ENCODE measurements around the gene TRIM6. TPM values are rescaled to one million over a fixed set of nuclear protein-coding genes. Genes with fewer than 3 reads are reported as not detected.
"Not testable (repeated sequence)": the region's sequence is repeated elsewhere in the genome, so short reads cannot be mapped to it uniquely, and the experiment has no call there.

TRIM6 gene
- total and polyA plus RNA-seq, 10 donors = 0.72 to 6.1 (median 2.8) TPM

DNA sequence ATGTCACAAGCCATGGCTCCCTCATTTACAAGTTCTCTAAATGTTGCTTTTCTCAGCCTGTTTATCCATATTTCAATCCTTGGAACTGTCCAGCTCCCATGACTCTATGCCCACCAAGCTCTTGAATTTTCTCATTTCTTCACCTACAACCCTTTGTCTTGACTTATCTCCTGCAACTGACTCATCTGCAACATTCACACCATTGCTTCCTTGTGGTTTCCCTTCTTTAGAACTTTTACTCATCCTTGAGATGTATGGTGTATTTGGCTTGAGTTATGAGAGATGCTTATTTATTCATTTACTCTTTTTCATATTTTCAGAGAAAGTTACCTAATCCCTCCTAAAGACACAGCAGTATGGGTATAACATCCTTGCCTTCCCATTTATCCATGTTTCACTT, 47.1 kb downstream of the TRIM6 start:
- intact Hi-C loops (cut with DNase I; ENCODE audit: low total_unique reads) = no loop called here
- no peaks in the 10 kb centered on the region for H3K27me3 ChIP-seq (replicated peaks in 1 of 7)
- DNase-seq = no peak
- TF ChIP-seq, protein P1, sequence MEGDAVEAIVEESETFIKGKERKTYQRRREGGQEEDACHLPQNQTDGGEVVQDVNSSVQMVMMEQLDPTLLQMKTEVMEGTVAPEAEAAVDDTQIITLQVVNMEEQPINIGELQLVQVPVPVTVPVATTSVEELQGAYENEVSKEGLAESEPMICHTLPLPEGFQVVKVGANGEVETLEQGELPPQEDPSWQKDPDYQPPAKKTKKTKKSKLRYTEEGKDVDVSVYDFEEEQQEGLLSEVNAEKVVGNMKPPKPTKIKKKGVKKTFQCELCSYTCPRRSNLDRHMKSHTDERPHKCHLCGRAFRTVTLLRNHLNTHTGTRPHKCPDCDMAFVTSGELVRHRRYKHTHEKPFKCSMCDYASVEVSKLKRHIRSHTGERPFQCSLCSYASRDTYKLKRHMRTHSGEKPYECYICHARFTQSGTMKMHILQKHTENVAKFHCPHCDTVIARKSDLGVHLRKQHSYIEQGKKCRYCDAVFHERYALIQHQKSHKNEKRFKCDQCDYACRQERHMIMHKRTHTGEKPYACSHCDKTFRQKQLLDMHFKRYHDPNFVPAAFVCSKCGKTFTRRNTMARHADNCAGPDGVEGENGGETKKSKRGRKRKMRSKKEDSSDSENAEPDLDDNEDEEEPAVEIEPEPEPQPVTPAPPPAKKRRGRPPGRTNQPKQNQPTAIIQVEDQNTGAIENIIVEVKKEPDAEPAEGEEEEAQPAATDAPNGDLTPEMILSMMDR (IDR thresholded peaks at IDR 0.05 in 8 of 11, conservative IDR thresholded peaks at IDR 0.05 in 3 of 11) = no peak
- no peak for TF ChIP-seq POLR2A (IDR thresholded peaks at IDR 0.05)
- H3K4me3 ChIP-seq = no peak overlapping the region
- H3K4me1 ChIP-seq = no peaks in the 10 kb centered on the region
- H3K9me3 ChIP-seq = peaks cover 0 to 4% (median 0%) of the 10 kb centered on the region in 8 donors
- peaks cover 0 to 62% (median 33%) of the 10 kb centered on the region in 6 donors for H3K36me3 ChIP-seq
- H3K27ac ChIP-seq = no peak overlapping the region

DNA sequence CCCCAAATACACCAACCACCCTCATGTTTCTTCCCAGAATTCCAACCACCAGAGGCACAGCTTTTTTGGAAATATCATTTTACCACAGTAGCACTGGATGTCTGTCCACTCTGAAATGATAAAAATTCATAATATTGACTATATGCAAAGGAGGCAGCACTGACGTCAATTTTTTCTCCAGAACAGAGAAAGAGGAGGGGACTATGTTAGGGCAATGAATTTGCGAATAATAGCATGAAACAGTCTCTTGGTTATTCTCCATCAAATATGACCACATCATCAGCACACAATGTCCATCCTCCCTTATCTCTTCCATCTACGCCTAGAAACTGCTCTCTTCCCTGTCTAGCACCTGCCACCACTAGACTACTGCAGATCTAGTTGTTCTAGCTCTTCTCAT, 49.7 kb downstream of the TRIM6 start:
- WGBS, 5 donors = 89 to 98% (median 94%) methylated on average over 3 of the region's 3 CpGs
- H3K4me1 ChIP-seq = no peaks in the 10 kb centered on the region
- no peak overlapping the region for H3K27ac ChIP-seq
- no peaks in the 10 kb centered on the region for H3K27me3 ChIP-seq (replicated peaks in 1 of 7)
- peaks cover 0 to 39% (median 28%) of the 10 kb centered on the region in 6 donors for H3K36me3 ChIP-seq
- H3K9me3 ChIP-seq = no peaks in the 10 kb centered on the region
- no peak overlapping the region for H3K4me3 ChIP-seq
- intact Hi-C loops (cut with DNase I; ENCODE audit: low total_unique reads) = no loop called here
- DNase-seq = no peak
- TF ChIP-seq, protein P1 (IDR thresholded peaks at IDR 0.05 in 8 of 11, conservative IDR thresholded peaks at IDR 0.05 in 3 of 11) = no peak

DNA sequence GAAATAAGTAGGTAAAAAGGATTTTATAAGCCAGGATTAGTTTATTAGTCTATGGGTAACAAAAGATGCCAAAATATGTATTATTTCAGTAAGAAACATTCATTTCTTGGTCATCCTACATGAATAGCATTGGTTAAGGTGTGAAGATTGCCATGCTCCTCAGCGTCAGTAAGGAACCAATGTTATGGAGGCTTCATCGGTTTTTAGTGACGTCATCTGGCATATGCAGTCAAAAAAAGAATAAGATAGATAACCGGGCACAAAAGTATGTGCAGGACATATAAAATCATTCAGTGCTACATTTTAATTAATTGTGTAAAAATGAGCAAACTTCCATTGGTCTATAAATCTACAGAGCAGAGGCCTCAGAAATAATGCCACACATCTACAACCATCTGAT, 59.0 kb downstream of the TRIM6 start:
- intact Hi-C loops (cut with DNase I; ENCODE audit: low total_unique reads) = no loop called here
- peaks cover 0 to 10% (median 0%) of the 10 kb centered on the region in 6 donors for H3K36me3 ChIP-seq
- H3K27ac ChIP-seq = no peak overlapping the region
- H3K9me3 ChIP-seq = peaks cover 0 to 19% (median 8%) of the 10 kb centered on the region in 8 donors
- no peak for TF ChIP-seq POLR2A (IDR thresholded peaks at IDR 0.05)
- TF ChIP-seq POLR2AphosphoS5 (IDR thresholded peaks at IDR 0.05) = no peak
- TF ChIP-seq, protein P1 (IDR thresholded peaks at IDR 0.05 in 8 of 11, conservative IDR thresholded peaks at IDR 0.05 in 3 of 11) = no peak
- DNase-seq = no peak
- no peak overlapping the region for H3K4me3 ChIP-seq
- H3K4me1 ChIP-seq = no peaks in the 10 kb centered on the region
- 91 to 97% (median 96%) methylated on average over 4 of the region's 4 CpGs for WGBS, 5 donors
- H3K27me3 ChIP-seq (replicated peaks in 1 of 7) = no peaks in the 10 kb centered on the region

- H3K4me1 ChIP-seq; DNase-seq; H3K27ac ChIP-seq; H3K4me3 ChIP-seq; intact Hi-C loops (cut with DNase I; ENCODE audit: low total_unique reads); H3K27me3 ChIP-seq (replicated peaks in 1 of 7): not testable (repeated sequence)
- peaks cover 0 to 19% (median 7%) of the 10 kb centered on the region in 8 donors for H3K9me3 ChIP-seq
- H3K36me3 ChIP-seq = peaks cover 0 to 18% (median 0%) of the 10 kb centered on the region in 6 donors
- 93 to 100% (median 97%) methylated on average over 2 of the region's 2 CpGs for WGBS, 5 donors
Measured at GRCh38 chr11:5656956-5657355, 60.5 kb downstream of the TRIM6 start.

DNA sequence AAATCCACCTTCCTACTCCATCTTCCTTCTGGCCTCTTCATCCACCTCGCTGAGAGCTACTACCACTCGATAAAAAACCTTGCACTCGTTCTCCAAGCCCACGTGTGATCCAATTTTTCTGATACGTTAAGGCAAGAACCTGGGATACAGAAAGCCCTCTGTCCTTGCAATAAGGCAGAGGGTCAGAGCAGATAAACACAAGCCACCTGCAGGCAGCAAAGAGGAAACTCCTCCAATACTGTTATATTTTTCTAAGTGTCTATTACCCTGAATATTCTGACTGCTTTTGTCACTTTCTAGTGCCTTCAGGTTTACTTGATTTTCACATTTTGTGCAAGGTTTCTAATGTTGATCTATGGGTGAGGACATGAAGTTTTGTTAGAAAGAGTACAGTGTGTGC, 61.9 kb downstream of the TRIM6 start:
- intact Hi-C loops (cut with DNase I; ENCODE audit: low total_unique reads) = no loop called here
- H3K36me3 ChIP-seq = peaks cover 0 to 28% (median 4%) of the 10 kb centered on the region in 6 donors
- H3K4me1 ChIP-seq = no peaks in the 10 kb centered on the region
- TF ChIP-seq, protein P1 (IDR thresholded peaks at IDR 0.05 in 8 of 11, conservative IDR thresholded peaks at IDR 0.05 in 3 of 11) = no peak
- TF ChIP-seq POLR2AphosphoS5 (IDR thresholded peaks at IDR 0.05) = no peak
- TF ChIP-seq POLR2A (IDR thresholded peaks at IDR 0.05) = no peak
- peaks cover 0 to 12% (median 2%) of the 10 kb centered on the region in 8 donors for H3K9me3 ChIP-seq
- 93 to 99% (median 93%) methylated on average over 5 of the region's 5 CpGs for WGBS, 5 donors
- H3K27me3 ChIP-seq (replicated peaks in 1 of 7) = no peaks in the 10 kb centered on the region
- H3K4me3 ChIP-seq = no peak overlapping the region
- no peak for DNase-seq
- no peak overlapping the region for H3K27ac ChIP-seq
